Measurements from ENCODE around the gene CLEC4F. TPM values are rescaled to one million over a fixed set of nuclear protein-coding genes. Genes with fewer than 3 reads are reported as not detected.

The CLEC4F gene
- total RNA-seq, 1 experiment from 2014 or later: not detected

- Mint-ChIP-seq H3K9me3 (no peaks in the 10 kb centered on the region), H3K27me3 (ENCODE audit: low read depth) (peaks cover 48% of the 10 kb centered on the region)
Observed at GRCh38 chr2:70834106-70834505, 13.7 kb upstream of the CLEC4F start.

More at GRCh38 chr2:70834106-70834505, 13.7 kb upstream of the CLEC4F start:
- no peak for TF ChIP-seq CTCF (conservative IDR thresholded peaks at IDR 0.05)
- Histone ChIP-seq H3K27me3 (ENCODE audit: insufficient read depth, low read length) (no peaks in the 10 kb centered on the region), H3T11ph (ENCODE audit: low read length) (no peak overlapping the region), H3K9ac (ENCODE audit: extremely low read depth, insufficient read length, low read length) (no peak overlapping the region), H2BK15ac (ENCODE audit: low read depth, low read length) (no peak overlapping the region), H3K27ac (ENCODE audit: insufficient read length, low read depth, low read length) (no peak overlapping the region), H2BK5ac (ENCODE audit: insufficient read length, low read length) (no peak overlapping the region), H2BK120ac (ENCODE audit: low read depth, low read length, poor library complexity, severe bottlenecking) (no peak overlapping the region), H2AFZ (ENCODE audit: low read length) (no peak overlapping the region), H2BK20ac (ENCODE audit: low read depth, low read length, poor library complexity, severe bottlenecking) (no peak overlapping the region), H3K23ac (ENCODE audit: insufficient read length, low read depth, low read length) (no peak overlapping the region), H3K4ac (ENCODE audit: low read depth, low read length) (no peak overlapping the region), H3K79me1 (ENCODE audit: insufficient read depth, low read depth, low read length, poor library complexity, severe bottlenecking) (no peaks in the 10 kb centered on the region), H4K20me1 (ENCODE audit: control insufficient read depth, insufficient read depth, insufficient read length) (no peaks in the 10 kb centered on the region), H3K9me3 (ENCODE audit: control insufficient read depth, low read depth, low read length) (no peaks in the 10 kb centered on the region), H3K23me2 (ENCODE audit: insufficient read length, low read depth, low read length, poor library complexity, severe bottlenecking) (no peaks in the 10 kb centered on the region), H4K91ac (ENCODE audit: insufficient read length, low read depth, low read length) (no peak overlapping the region), H3K79me2 (ENCODE audit: insufficient read depth, low read length) (no peaks in the 10 kb centered on the region), H3K56ac (ENCODE audit: insufficient read length, low read depth, low read length) (no peak overlapping the region), H2AK5ac (ENCODE audit: insufficient read length, low read length) (no peak overlapping the region), H3K4me1 (ENCODE audit: insufficient read depth, low read length) (no peaks in the 10 kb centered on the region; the same call in 1 of the 2 replicates), H4K8ac (replicated peaks; ENCODE audit: insufficient read length, low read depth, low read length) (no peak overlapping the region), H3K14ac (ENCODE audit: insufficient read depth, low read length) (no peak overlapping the region), H3K18ac (ENCODE audit: insufficient read length, low read depth, low read length) (no peak overlapping the region), H2BK12ac (ENCODE audit: insufficient read length, low read depth, low read length) (no peak overlapping the region), H3K4me2 (ENCODE audit: insufficient read depth, insufficient read length, low read length) (no peak overlapping the region), H4K5ac (ENCODE audit: insufficient read length, low read depth, low read length) (no peak overlapping the region)
- no peak overlapping the region for H3K27ac Mint-ChIP-seq
- DNase-seq: no peak
- H3K36me3 Mint-ChIP-seq (ENCODE audit: insufficient read depth in 1 of 3, low read depth in 3 of 3): no peaks in the 10 kb centered on the region
- H3K4me1 Mint-ChIP-seq: peaks cover under 1 to 4% of the 10 kb centered on the region in 2 experiments; a peak in 3 of 4 replicates
- WGBS (ENCODE audit: extremely low coverage, insufficient read length, low lambda C conversion rate): no CpG with 5 or more reads among the region's 2 CpGs
- H3K4me3 Mint-ChIP-seq: no peak overlapping the region
